Occipital lobe (tissue), 2 donors: ENCODE data around the gene GRK1. TPM values are rescaled to one million over a fixed set of nuclear protein-coding genes. Genes with fewer than 3 reads are reported as not detected.
"Not testable (repeated sequence)": the region's sequence is repeated elsewhere in the genome, so short reads cannot be mapped to it uniquely, and the experiment has no call there.

Experiments
- DNase-seq: peaks from one replicate; lab custom pipeline; 2025; lab: John Stamatoyannopoulos, UW
- total RNA-seq: library from RNA; depleted of rRNA; stranded (reverse); fragments of >200 nt; gene quantifications from one replicate; pipeline ENCODE4 v1.2.3, GENCODE V29; 2014

The GRK1 gene
- total RNA-seq, 1 donor from 2014 or later = not detected

DNA sequence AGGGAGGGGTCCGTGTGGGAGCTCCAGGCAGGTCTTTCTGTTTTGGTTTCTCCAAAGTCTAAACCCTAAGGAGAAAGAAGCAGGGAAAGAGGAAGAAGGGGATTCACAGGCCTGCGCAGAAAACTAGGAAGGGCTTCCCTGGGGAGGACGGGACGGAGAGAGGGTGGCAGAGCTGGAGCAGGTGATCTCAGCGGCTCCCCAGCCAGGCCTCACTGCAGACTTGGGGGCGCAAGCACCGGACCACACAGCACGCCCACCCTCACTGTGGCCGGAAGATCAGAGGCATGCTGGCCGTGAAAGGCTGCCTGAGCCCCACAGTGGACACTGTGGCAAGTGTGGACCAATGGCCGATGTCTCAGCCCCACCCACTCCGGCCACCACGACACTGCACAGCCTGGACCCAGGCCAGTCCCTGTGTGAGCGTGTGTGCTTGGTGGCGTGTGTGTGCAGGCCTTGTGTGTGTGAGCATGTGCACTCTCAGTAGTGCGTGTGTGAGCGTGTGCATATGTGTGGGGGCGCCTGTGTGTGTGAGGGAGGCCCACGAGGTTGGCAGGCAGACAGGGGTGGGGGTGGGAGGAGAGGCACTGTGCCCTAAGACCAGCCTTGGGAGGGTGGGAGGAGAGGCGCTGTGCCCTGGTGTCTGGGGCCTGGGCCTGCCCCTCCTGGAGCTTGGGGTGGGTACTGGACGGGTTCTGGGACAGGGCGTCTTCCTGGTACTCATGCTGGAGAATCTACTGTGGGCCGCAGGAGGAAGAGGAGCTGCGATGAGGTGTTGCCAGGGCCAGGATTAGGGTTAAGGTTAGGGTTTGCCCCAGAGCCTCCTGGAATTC lies 76.6 kb downstream of the GRK1 start:
- no peak for DNase-seq

DNA sequence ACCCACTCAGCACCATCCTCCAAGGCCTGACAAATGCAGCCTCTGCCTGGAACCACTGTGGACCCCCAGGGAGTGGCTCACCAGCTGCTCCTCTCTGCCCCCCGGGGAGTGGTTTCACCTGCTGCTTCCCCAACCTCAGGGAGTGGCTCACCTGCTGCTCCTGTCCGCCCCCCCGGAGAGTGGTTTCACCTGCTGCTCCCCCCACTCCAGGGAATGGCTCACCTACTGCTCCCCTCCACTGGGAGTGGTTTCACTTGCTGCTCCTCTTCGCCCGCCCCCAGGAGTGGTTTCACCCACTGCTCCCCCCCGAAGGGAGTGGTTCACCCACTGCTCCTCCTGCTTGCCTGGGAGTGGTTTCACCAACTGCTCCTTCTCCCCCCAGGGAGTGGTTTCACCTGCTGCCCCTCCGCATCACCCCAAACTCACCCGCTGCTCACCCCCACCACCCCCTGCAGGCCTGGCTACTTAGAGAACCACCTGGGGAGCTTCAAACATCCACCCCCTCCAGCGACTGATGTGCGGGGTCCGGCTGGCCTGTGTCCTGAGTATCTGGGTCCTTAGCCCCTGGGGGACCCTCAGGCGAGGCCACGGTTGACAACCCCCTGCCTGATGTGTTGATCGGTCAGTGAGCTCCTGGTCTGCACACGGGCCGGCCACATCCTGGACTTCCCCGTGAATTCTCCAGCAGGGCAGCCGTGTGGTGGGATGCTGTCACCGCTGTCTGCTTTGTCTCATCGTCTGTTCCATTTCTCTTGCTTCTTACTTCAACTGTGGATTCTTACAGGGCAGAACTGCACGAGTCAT lies 77.4 kb downstream of the GRK1 start:
- DNase-seq = no peak

DNA sequence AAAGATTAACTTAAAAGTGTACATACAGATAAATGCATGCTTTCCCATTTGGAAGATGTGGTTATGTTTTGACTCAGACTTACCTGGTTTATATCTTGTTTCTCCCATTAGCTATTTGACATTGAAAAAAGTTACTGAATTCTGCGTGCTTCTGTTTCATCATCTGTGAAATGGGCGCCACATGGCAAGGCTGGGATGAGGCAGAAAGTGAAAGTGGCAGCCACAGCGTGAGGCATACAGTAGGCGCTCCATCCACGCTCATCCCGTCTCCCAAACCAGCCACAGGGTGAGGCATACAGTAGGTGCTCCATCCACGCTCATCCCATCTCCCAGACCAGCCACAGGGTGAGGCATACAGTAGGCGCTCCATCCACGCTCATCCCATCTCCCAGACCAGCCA lies 78.0 kb downstream of the GRK1 start:
- DNase-seq = no peak

DNA sequence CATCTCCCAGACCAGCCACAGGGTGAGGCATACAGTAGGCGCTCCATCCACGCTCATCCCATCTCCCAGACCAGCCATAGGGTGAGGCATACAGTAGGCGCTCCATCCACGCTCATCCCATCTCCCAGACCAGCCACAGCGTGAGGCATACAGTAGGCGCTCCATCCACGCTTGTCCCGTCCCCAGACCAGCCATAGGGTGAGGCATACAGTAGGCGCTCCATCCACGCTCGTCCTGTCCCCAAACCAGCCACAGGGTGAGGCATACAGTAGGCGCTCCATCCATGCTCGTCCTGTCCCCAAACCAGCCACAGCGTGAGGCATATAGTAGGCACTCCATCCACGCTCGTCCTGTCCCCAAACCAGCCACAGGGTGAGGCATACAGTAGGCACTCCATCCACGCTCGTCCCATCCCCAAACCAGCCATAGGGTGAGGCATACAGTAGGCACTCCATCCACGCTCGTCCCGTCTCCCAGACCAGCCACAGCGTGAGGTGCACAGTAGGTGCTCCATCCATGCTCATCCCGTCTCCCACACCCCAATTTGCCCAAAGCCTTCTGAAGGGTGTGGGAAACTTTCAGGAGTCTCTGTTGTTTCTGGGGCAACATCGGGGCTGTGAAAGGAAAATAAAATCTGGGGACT lies 78.6 kb downstream of the GRK1 start:
- DNase-seq = not testable (repeated sequence)

DNA sequence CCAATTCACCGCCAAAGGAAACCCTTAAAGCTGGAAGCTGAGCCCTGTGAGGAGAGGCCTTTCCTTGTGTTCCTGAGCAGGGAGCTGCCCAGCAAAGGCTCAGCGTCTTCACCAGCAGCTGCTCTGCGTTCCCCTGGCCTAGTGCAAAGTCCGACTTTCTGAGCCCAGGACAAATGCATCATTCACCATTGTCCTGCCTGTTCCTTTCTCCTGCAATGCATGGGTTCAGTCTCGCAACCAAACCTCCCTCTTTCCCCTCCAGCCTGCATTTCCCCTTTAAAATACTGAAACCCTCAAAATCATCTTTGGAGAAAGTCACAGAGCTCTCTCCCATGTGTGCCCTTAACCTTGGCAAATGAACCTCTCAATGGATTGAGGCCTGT lies 79.1 kb downstream of the GRK1 start:
- DNase-seq = no peak

DNA sequence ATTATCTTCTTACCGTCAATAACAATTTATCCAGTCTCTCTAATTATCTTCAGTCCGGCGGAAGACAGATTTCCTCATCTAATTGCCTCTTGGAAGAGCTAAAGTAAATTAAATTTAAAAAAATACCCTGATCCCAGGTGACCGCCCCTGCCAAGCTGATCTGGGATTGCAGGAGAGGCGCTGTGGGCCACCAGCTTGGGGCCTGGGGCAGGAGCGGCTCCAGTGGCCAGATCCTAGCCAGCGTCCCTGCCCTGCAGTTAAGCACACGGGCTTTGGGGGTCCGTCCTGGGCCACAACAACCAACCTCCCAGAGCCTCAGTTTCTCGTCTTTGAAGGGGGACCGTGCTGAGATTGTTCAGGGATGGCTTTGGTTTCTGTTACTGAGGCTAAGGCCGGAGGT lies 79.7 kb downstream of the GRK1 start:
- DNase-seq = no peak

DNA sequence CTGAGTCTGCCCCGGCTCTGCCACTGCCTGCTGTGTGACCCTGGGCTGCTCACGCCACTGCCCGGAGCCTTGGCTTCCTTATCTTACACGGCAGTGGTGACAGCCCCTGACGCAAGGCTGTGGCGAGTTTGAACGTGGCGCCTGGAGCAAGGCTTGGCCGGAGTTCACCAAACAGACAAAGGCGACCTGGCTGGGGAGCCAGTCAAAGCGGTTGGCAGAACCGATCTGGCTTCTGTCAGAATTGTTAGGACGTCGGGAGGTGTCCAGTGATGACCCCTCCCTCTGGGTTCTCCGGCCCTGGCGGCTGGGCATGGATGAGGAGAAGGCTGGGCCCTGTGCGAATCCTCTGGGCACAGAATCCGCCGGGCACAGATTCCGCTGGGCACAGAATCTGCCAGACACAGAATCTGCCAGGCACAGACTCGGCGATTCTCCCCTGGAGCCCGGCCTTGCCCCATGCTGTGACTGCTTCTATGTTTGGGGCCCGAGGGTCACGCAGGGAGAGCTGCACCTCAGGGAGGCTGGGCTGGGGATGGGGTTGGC lies 80.3 kb downstream of the GRK1 start:
- DNase-seq = no peak

DNA sequence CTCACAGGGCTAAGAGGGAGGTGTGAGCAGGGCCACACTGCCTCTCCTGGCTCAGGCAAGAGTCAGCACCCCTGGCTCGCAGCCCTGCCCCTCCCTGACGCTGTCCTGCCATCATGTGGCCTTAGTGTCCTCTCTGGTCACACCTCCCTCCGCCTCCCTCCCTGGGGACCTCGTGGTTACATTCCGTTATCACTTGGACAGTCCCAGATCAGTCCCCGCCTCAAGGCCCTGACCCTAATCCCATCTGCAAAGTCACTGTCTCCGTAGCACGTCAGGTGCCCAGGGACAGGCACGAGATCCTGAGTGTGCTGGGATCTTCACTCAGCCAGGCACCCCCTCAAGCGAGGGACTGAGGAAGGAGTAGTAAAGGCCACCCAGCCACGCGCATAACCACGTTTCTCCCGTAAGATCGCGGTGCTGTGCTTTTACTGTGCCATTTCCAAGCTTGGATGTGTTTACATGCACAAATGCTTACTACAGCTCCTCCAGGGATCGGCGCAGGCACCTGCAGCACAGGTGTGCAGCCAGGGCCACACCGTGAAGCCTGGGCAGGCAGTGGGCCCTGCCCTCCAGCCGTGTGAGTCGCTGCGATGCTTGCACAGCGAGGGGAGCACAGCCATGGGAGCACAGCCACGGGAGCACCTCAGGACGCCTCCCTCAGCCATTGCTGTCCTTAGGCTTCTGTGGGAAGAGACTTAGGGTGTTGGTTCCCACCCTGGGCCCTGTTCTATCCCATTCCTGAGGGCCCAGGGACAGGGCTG lies 81.3 kb downstream of the GRK1 start:
- no peak for DNase-seq

DNA sequence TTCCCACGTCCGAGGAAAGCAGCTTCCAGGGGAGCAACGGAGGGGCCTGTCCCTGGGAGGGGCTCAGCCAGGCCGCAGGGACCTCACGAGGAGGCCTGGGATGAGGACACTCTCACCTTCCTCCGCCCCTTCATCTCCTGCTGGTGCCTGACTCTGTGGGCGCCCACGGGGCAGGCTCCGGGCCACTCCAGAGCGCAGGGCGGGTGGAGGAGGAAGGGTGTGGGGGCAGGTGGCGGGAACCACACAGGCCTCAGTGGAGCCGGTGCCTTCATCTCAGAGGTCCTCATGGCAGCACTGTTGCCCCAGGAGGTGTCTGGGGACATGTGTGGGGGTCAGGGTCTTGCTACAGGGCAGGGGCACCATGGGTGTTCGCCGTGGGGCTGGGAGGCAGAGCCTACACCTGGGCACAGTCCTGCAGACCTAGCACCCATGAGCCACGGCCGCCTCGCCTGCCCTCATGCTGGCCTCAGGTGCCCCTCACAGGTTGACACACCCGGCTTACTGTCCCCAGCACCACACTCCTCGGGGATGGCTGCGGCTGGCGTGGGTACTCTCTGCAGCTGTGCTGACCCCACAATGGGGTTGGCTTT lies 81.9 kb downstream of the GRK1 start:
- DNase-seq = no peak

DNA sequence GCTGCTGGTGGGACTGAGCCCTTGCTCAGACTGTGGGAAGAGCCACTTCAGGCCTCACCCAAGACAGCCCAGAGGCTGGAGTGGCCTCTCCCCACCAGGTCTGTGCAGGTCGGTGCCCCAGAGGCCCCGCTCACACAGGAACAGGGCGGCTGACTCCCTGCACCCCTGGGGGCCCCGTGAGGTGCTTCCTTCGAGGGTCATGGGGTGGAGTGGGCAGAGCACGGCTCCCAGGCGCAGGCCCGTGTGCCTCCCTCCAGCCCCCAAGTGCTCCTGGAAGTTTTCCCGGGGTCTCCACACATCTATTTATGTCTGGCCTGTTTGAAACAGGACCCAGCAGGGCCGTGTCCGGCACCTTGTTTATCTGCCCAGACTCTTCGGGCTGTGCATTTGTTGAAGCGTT lies 82.5 kb downstream of the GRK1 start:
- no peak for DNase-seq

DNA sequence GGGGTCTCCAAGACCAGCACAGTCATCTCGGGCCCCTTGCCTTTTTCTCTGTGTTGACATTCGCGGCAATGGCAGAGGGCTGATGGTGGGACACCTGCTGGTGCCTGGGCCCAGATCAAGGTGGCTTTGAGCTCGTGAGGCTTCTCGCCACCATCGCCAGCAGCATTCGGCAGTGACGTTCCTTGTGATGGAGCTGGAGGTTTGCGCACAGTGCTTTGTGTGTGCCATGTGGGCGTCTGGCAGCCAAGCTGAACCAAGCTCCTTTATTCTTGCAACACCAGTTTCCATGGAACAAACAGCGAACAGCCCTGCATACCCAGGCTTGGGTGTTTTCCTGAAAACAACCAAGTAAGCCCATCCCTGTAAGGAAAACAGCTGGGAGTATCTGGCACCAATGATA lies 82.9 kb downstream of the GRK1 start:
- no peak for DNase-seq

DNA sequence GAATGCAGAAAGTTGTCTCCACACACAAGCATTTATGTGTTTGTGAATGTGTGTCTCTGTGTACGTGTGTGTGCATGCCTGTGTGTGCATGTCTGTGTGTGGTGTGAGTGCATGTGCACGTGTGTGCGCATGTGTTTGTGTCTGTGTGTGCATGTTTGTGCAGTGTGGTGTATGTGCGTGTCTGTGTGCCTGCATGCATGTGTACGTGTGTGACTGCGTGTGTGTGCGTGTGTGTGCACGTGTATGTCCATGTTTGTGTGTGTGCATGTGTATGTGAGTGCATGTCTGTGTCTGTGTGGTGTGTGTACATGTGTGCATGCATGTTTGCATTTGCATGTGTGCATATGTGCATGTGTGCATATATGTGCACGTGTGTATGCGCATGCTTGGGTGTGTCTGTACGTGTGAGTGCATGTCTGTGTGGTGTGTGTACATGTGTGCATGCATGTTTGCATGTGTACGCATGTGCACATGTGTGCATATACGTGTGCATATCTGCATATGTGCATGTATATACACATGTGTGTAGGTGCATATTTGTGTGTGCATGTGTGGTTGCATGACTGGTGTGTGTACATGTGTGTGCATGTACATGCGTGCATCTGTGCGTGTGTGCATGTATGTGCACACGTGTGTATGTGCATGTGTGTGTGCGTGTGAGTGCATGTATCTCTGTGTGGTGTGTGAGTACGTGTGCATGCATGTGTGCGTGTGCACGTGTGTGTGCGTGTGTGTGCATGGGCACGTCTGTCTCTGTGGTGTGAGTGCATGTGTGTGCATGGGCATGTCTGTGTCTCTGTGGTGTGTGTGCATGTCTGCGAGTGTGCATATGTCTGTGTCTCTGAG lies 83.8 kb downstream of the GRK1 start:
- DNase-seq = no peak

DNA sequence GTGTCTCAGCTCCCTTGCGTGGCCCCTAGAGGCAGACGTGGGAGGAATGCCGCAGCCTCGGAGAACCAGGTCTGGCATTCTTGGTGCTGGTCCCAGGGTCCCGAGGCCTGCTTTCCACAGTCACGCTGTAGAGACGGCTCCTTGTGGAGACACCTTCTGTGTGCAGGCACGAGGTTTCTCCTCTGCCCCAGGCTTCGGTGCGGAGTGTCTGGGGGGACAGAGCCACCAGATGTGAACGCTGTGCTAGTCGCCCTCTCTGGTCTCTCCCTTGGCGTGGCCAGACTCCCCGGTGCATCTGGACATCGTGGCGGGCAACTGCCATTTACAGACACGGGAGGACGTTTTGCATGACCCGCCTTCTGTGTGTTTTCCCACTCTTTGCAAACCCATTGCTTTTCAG lies 84.5 kb downstream of the GRK1 start:
- DNase-seq = no peak

DNA sequence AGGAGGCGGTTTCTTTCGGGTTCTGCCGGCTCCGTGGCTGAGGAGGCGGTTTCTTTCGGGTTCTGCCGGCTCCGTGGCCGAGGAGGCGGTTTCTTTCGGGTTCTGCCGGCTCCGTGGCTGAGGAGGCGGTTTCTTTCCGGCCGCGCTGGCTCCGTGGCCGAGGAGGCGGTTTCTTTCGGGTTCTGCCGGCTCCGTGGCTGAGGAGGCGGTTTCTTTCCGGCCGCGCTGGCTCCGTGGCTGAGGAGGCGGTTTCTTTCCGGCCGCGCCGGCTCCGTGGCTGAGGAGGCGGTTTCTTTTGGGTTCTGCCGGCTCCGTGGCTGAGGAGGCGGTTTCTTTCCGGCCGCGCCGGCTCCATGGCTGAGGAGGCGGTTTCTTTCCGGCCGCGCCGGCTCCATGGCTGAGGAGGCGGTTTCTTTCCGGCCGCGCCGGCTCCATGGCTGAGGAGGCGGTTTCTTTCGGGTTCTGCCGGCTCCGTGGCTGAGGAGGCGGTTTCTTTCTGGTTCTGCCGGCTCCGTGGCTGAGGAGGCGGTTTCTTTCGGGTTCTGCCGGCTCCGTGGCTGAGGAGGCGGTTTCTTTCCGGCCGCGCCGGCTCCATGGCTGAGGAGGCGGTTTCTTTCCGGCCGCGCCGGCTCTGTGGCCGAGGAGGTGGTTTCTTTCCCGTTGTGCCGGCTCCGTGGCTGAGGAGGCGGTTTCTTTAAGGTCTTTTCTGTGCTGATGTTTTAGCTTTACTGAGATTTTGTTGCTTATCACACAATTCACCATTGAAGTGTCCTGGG lies 85.4 kb downstream of the GRK1 start:
- DNase-seq = not testable (repeated sequence)

DNA sequence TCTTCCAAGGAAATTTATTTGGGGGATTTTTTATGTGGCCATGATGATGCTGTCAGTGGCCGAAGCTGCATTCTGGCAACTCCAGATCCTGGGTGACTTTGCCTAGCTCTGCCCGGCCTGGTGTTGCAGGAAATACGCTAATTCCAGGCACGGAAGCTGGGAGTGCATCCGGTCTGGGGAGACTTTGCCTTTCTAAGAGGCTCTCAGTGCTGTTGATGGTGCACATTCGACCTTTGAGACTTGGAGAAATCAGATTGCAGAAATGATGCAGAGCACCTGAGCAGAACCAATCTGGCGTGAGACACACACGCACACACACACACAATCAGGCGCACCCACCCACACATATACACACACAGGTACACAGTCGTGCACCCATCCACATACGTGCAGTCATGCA lies 86.2 kb downstream of the GRK1 start:
- no peak for DNase-seq

DNA sequence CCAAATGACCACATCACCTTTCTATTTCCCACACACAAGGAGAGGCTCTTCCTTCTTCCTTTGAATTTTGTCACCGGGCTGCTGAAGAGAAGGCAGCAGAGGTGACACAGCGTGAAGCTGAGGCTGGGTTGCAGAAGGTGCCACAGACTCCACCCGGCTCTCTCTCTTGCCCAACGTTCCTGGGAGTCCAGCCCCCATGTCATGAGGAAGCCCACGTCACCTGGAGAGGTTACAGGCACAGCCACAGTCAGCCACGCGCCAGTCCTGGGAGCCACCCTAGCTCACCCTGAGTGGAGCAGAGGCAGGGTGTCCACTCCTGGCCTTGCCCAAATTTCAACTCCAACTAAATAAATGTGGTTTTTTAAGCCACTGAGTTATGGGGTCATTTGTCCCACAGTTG lies 87.2 kb downstream of the GRK1 start:
- DNase-seq = no peak

DNA sequence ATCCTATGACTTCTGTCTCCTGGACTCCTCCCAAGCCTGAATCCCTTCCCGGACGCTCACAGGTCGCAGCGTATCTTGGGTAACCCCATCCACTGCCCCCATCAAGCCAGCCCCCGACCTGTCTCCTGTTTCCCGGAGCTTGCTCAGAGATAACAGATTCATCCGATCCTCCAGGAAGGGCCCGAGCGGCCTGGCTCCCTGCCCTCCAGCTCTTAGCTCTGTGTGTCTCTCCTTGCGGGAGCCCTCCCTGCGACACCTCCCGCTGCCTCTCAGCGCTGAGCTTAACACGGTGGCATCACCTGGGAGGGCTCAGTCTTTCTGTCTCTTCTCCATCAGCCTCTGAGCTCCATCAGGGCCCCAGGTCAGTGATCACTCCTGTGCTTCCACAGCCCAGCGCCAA lies 87.7 kb downstream of the GRK1 start:
- DNase-seq = no peak

DNA sequence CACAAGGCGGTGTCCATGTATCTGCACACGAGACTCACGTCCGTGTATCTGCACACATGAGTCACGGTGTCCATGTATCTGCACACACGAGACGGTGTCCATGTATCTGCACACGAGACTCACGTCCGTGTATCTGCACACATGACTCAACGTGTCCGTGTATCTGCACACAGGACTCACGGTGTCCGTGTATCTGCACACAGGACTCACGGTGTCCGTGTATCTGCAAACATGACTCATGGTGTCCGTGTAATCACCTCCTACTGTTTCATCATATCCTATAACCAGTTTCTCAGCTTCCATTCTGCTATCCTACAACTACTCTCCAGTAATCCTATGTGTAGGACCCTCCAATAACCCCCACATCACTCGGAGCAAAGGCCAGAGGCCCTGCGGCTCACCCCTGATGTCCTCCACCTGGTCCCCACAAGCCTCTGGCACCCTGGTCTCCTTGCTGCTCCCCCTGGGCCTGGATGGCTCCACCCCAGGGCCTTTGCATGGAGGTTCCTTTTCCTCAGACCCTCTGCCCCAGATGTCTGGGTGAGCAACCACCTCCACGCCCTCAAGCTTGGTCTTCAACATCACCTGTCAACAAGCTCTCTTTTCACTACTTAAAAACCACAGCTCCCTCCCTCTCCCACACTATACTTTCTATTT lies 89.5 kb downstream of the GRK1 start:
- no peak for DNase-seq
